Parathyroid adenoma (tissue), 2 donors: ENCODE data around the gene RAP1A.
"Not testable (repeated sequence)": the region's sequence is repeated elsewhere in the genome, so short reads cannot be mapped to it uniquely, and the experiment has no call there.

Experiments used
- H2AFZ ChIP-seq: fragments of 300-600 bp; sonication (generic); one replicate; pipeline ENCODE4 v1.7.0; 2017; ENCODE audit warnings: antibody characterized with exemption, mild to moderate bottlenecking
- H3K27ac ChIP-seq: fragments of 300-600 bp; sonication (generic); one replicate; pipeline ENCODE4 v1.7.0; 2017
- H3K27me3 ChIP-seq: fragments of 300-600 bp; sonication (generic); one replicate; pipeline ENCODE4 v1.7.0; 2017; ENCODE audit warnings: low read length; ENCODE audit not compliant: control insufficient read depth, insufficient read depth
- H3K36me3 ChIP-seq: fragments of 300-600 bp; sonication (generic); one replicate; pipeline ENCODE4 v1.7.0; 2017; ENCODE audit warnings: low read length; ENCODE audit not compliant: control insufficient read depth, insufficient read depth
- H3K4me1 ChIP-seq: fragments of 300-600 bp; sonication (generic); one replicate; pipeline ENCODE4 v1.7.0; 2017; ENCODE audit warnings: control low read depth
- H3K4me2 ChIP-seq: fragments of 300-600 bp; sonication (generic); one replicate; pipeline ENCODE4 v1.7.0; 2017; ENCODE audit warnings: low read length
- H3K4me3 ChIP-seq: fragments of 300-600 bp; sonication (generic); one replicate; pipeline ENCODE4 v1.7.0; 2017; ENCODE audit warnings: low read depth, low read length
- H3K79me2 ChIP-seq: fragments of 300-600 bp; sonication (generic); one replicate; pipeline ENCODE4 v1.7.0; 2017; ENCODE audit warnings: control low read depth
- H3K9ac ChIP-seq: fragments of 300-600 bp; sonication (generic); one replicate; pipeline ENCODE4 v1.7.0; 2017; ENCODE audit warnings: mild to moderate bottlenecking
- H3K9me3 ChIP-seq: fragments of 300-600 bp; sonication (generic); one replicate; pipeline ENCODE4 v1.7.0; 2017; ENCODE audit warnings: low read length; ENCODE audit not compliant: control insufficient read depth
- TF ChIP-seq, protein P1 (sequence below): fragments of 300-600 bp; sonication (generic); IDR thresholded peaks from one replicate; pipeline ENCODE4 v1.7.0; 2017; ENCODE audit warnings: antibody characterized with exemption, mild to moderate bottlenecking
- donor health status: primary hyperparathyroidism.

The RAP1A gene

GRCh38 chr1:111629190-111629954 is 9.8 kb downstream of the RAP1A start:
- Histone ChIP-seq H3K4me1 (peaks cover 12% of the 10 kb centered on the region), H3K4me3 (no peak overlapping the region), H3K27me3 (no peaks in the 10 kb centered on the region), H3K9ac (no peak overlapping the region), H2AFZ (no peak overlapping the region), H3K4me2 (no peak overlapping the region), H3K9me3 (no peaks in the 10 kb centered on the region), H3K79me2 (peaks cover 24% of the 10 kb centered on the region), H3K36me3 (no peaks in the 10 kb centered on the region), H3K27ac (no peak overlapping the region)
- TF ChIP-seq, protein P1, sequence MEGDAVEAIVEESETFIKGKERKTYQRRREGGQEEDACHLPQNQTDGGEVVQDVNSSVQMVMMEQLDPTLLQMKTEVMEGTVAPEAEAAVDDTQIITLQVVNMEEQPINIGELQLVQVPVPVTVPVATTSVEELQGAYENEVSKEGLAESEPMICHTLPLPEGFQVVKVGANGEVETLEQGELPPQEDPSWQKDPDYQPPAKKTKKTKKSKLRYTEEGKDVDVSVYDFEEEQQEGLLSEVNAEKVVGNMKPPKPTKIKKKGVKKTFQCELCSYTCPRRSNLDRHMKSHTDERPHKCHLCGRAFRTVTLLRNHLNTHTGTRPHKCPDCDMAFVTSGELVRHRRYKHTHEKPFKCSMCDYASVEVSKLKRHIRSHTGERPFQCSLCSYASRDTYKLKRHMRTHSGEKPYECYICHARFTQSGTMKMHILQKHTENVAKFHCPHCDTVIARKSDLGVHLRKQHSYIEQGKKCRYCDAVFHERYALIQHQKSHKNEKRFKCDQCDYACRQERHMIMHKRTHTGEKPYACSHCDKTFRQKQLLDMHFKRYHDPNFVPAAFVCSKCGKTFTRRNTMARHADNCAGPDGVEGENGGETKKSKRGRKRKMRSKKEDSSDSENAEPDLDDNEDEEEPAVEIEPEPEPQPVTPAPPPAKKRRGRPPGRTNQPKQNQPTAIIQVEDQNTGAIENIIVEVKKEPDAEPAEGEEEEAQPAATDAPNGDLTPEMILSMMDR: no peak

GRCh38 chr1:111630567-111630966 is 11.0 kb downstream of the RAP1A start:
- TF ChIP-seq, protein P1: no peak
- Histone ChIP-seq H3K4me3 (no peak overlapping the region), H3K4me1 (peaks cover 12% of the 10 kb centered on the region), H3K27me3 (no peaks in the 10 kb centered on the region), H3K27ac (no peak overlapping the region), H3K9me3 (no peaks in the 10 kb centered on the region), H3K9ac (no peak overlapping the region), H3K4me2 (no peak overlapping the region), H3K79me2 (peaks cover 22% of the 10 kb centered on the region), H3K36me3 (no peaks in the 10 kb centered on the region), H2AFZ (no peak overlapping the region)

DNA sequence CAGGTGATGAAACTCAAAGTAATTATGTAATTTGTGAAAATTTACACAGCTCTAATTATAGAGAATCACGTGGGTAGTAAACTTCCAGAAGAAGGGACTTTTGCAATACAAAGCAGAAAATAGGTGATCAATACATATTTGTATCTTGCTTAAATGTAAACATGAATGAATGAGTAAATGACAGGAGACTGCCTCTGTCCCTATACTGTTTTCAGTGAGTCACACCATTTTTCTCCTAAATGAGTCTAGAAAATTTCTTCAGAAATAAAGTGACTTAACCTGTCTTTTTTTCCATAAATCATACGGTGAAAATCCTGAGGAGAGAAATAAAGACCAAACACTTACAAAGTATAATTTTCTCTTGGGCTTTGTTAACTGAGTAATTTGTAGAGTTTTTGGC is 11.9 kb downstream of the RAP1A start:
- H3K9ac ChIP-seq: no peak overlapping the region
- TF ChIP-seq, protein P1: no peak
- H3K27ac ChIP-seq: no peak overlapping the region
- H3K9me3 ChIP-seq: no peaks in the 10 kb centered on the region
- H2AFZ ChIP-seq: no peak overlapping the region
- no peak overlapping the region for H3K4me2 ChIP-seq
- peaks cover 12% of the 10 kb centered on the region for H3K4me1 ChIP-seq
- H3K36me3 ChIP-seq: no peaks in the 10 kb centered on the region
- H3K4me3 ChIP-seq: no peak overlapping the region
- peaks cover 19% of the 10 kb centered on the region for H3K79me2 ChIP-seq
- H3K27me3 ChIP-seq: no peaks in the 10 kb centered on the region

DNA sequence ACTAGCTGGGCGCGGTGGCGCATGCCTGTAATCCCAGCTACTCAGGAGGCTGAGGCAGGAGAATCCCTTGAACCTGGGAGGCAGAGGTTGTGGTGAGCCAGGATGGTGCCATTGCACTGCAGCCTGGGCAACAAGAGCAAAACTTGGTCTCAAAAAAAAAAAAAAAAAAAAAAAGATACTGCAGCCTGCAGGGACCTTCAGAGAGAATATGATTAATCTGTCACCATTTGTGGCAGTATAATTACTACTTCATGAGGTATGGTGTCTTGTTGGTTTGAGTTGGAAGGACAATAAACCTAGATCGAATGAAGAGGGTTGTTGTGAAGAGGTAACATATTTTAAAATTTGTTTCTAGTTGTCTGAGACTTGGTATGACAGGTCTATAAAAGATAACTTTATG is 13.2 kb downstream of the RAP1A start:
- not testable (repeated sequence) for H3K4me3 ChIP-seq, H2AFZ ChIP-seq, H3K9ac ChIP-seq, H3K27me3 ChIP-seq, H3K36me3 ChIP-seq, H3K4me1 ChIP-seq, H3K9me3 ChIP-seq, H3K27ac ChIP-seq, H3K4me2 ChIP-seq
- H3K79me2 ChIP-seq: peaks cover 19% of the 10 kb centered on the region

DNA sequence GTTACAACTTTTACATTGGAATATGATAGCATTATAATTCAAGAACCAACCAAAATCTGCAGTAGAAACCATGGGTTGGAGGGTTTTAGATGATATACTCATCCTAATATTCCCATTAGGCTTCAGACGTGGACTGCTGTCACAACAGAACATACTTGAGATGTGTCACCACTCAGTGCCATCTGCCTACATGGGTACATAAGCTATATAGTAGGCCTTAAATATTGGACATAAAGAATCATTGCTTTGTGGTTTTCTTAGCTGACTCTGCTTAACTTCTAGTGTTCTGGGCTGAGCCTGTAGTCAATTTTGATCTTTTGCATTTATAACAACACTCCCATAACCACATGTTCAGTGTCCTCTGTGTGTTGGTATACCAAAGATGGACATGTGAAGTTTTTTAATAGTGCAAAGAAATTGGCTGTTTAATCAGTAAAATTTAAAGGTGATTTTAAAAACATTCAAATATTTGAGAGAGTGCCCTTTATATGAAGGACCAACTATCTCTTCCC is 14.2 kb downstream of the RAP1A start:
- Histone ChIP-seq H3K4me1 (peaks cover 9% of the 10 kb centered on the region), H3K27ac (no peak overlapping the region), H3K36me3 (no peaks in the 10 kb centered on the region), H3K79me2 (peaks cover 19% of the 10 kb centered on the region), H3K4me2 (no peak overlapping the region), H3K4me3 (no peak overlapping the region), H2AFZ (no peak overlapping the region), H3K27me3 (no peaks in the 10 kb centered on the region), H3K9ac (no peak overlapping the region), H3K9me3 (no peaks in the 10 kb centered on the region)
- TF ChIP-seq, protein P1: no peak
